ES-I3 (cell line): ENCODE data around the gene RTL10.
"Not testable (repeated sequence)": the region's sequence is repeated elsewhere in the genome, so short reads cannot be mapped to it uniquely, and the experiment has no call there.

Experiments used
- H3K36me3 ChIP-seq: 2 replicates; pipeline ENCODE4 v1.6.1; 2013; ENCODE audit warnings: mild to moderate bottlenecking, low read length, control low read depth, moderate library complexity; ENCODE audit not compliant: insufficient read depth
- H3K4me1 ChIP-seq: 2 replicates; pipeline ENCODE4 v1.6.1; 2013; ENCODE audit warnings: mild to moderate bottlenecking, control low read depth, low read length; ENCODE audit not compliant: insufficient read depth
- H3K9ac ChIP-seq: 2 replicates; pipeline ENCODE4 v1.6.1; 2013; ENCODE audit warnings: low read depth, mild to moderate bottlenecking, low read length, moderate library complexity
- H3K9me3 ChIP-seq: 2 replicates; pipeline ENCODE4 v1.6.1; 2013; ENCODE audit warnings: mild to moderate bottlenecking, low read length, moderate library complexity; ENCODE audit not compliant: control insufficient read depth, insufficient read depth

The RTL10 gene

GRCh38 chr22:19884161-19884953 lies 29.7 kb upstream of the RTL10 start:
- H3K36me3 ChIP-seq = no peaks in the 10 kb centered on the region
- H3K4me1 ChIP-seq = peaks cover 32% of the 10 kb centered on the region
- no peaks in the 10 kb centered on the region for H3K9me3 ChIP-seq
- H3K9ac ChIP-seq = no peak overlapping the region

DNA sequence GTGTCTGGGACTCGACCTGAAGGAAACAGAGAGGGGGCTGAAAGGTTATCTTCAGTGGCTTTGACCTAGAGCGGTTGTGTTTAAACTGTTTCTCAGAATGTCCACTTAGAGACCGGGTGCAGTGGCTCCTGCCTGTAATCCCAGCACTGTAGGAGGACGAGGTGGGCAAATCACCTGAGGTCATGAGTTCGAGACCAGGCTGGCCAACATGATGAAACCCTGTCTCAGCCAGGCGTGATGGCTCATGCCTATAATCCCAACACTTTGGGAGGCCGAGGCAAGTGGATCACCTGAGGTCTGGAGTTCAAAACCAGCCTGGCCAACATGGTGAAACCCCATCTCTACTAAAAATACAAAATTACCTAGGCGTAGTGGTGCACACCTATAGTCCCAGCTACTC lies 28.8 kb upstream of the RTL10 start:
- not testable (repeated sequence) for H3K9ac ChIP-seq
- H3K4me1 ChIP-seq = peaks cover 32% of the 10 kb centered on the region

GRCh38 chr22:19882446-19883381 lies 28.0 kb upstream of the RTL10 start:
- H3K9ac ChIP-seq = no peak overlapping the region
- no peaks in the 10 kb centered on the region for H3K9me3 ChIP-seq
- peaks cover 7% of the 10 kb centered on the region for H3K36me3 ChIP-seq
- H3K4me1 ChIP-seq = peaks cover 36% of the 10 kb centered on the region

More for the DNA sequence above, 28.8 kb upstream of the RTL10 start:
- not testable (repeated sequence) for H3K36me3 ChIP-seq, H3K9me3 ChIP-seq

DNA sequence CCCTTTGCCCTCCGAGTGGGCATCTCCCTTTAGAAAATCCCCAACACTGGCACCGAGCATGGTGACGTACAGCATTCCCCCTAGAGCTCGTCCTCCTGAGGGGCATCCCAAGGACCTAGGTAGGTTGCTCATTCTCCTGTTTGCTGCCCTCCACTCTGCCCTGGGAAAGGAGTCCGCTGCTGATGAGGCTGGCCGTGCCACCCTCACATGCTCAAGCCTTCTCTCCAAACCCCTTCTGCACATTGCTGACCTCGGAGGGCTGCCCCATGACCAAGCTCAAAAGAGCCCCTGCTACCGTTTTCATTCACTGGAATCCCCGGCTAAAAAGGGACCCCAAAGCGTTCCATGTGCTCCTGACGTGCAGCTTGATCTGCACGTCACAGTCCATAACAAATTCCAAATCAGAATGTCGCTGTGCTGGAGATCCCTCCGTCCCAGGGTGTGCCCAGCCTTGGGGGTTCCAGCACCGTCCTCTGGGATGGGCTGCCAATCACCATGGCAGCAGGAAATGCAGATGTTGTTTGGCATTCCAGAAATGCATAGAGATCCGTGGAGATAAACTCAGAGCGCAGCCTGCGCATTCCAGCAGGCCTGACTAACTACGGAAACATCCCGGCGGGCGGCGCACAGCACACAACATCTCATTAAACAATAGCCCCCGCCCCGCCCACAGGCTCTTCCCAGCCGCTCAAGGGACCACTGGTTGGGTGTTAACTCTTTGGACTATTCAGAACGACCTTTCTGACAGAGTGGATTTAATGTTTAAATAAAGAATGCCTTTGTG lies 26.3 kb upstream of the RTL10 start:
- peaks cover 15% of the 10 kb centered on the region for H3K36me3 ChIP-seq
- H3K4me1 ChIP-seq = peaks cover 36% of the 10 kb centered on the region
- H3K9ac ChIP-seq = peak overlapping the region; percentile 62
- no peaks in the 10 kb centered on the region for H3K9me3 ChIP-seq

- H3K36me3 ChIP-seq = peaks cover 15% of the 10 kb centered on the region
- H3K4me1 ChIP-seq = peaks cover 36% of the 10 kb centered on the region
- no peaks in the 10 kb centered on the region for H3K9me3 ChIP-seq
- peak overlapping the region; percentile 62 for H3K9ac ChIP-seq
Measured at GRCh38 chr22:19879992-19880785, 25.5 kb upstream of the RTL10 start.

- H3K4me1 ChIP-seq = peaks cover 36% of the 10 kb centered on the region
- no peaks in the 10 kb centered on the region for H3K9me3 ChIP-seq
- peak overlapping the region; percentile 62 for H3K9ac ChIP-seq
Measured at GRCh38 chr22:19879643-19879991, 24.9 kb upstream of the RTL10 start.

GRCh38 chr22:19879246-19879570 lies 24.5 kb upstream of the RTL10 start:
- 0 out of 2 replicates have a peak overlapping the region, but pooled peaks have one; percentile 8 for H3K9ac ChIP-seq
- H3K36me3 ChIP-seq = peaks cover 15% of the 10 kb centered on the region
- no peaks in the 10 kb centered on the region for H3K9me3 ChIP-seq
- H3K4me1 ChIP-seq = peaks cover 36% of the 10 kb centered on the region

More at GRCh38 chr22:19879643-19879991, 24.9 kb upstream of the RTL10 start:
- peaks cover 15% of the 10 kb centered on the region for H3K36me3 ChIP-seq

GRCh38 chr22:19878461-19879245 lies 24.0 kb upstream of the RTL10 start:
- Histone ChIP-seq H3K36me3 (peaks cover 15% of the 10 kb centered on the region), H3K4me1 (peaks cover 36% of the 10 kb centered on the region), H3K9ac (0 out of 2 replicates have a peak overlapping the region, but pooled peaks have one; percentile 8), H3K9me3 (no peaks in the 10 kb centered on the region)

GRCh38 chr22:19877626-19878339 lies 23.1 kb upstream of the RTL10 start:
- Histone ChIP-seq H3K9ac (no peak overlapping the region), H3K9me3 (no peaks in the 10 kb centered on the region), H3K36me3 (peaks cover 15% of the 10 kb centered on the region), H3K4me1 (peaks cover 33% of the 10 kb centered on the region)

DNA sequence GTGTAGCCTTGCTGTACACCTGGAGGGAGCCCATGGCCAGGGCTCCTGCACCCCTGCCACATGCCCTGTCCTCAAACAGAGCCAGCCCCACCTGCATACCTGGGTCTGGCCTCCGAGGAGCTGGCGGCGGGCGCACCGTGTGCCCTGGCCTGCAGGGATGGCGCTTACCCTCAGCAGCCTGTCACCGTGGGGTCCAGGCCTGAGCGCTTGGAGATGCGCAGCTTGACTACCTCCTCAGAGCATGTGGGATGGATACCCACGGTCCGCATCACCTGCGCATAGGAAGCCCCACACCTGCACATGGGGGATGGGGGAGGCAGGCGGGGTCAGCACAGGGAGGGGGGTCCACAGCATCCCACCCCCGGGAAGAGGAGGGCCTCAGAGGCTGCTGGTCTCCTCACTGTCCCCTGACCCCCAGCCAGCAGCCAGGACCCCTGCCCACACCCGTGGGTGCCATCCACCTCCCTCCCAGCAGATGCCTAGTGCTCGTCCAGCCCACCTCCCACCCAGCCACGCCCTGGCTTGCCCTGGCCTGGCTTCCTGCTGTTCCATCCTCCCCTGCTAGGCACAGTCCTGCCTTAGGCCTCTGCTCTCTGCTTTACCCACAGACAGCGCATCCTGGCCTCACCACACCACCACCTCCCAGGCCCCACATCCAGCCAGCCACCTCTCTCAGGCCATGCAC lies 22.4 kb upstream of the RTL10 start:
- Histone ChIP-seq H3K9ac (no peak overlapping the region), H3K36me3 (peaks cover 15% of the 10 kb centered on the region), H3K9me3 (no peaks in the 10 kb centered on the region), H3K4me1 (peaks cover 26% of the 10 kb centered on the region)

DNA sequence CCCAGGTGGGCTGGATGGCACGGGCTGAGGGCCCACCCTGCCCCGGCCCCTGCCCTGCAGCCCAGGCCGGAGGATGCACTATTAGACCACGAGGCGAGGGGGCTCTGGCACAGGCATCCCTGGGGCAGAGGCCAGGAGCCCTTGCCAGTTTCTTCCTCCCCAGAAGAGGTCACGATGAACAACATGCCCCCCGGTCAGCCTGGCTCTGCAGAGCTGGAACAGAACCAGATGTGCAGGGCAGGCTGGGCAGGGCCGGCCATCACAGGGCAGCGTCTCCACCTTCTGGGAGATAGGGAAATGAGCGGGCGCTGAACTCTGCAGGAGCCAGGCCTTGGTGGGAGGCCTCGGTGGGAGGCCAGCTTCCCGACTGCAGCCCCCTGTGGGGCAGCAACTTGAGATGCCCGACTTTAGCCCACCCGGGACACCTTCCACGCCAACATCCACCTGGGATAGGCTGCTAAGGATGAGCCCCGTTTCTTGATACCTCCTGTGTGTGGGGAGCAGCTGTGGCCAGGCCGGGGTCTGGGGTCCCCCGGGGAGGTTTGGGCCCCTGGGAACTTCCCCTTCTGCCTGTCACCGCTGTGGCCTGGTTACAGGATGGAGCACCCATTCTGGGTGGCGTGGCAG lies 21.8 kb upstream of the RTL10 start:
- Histone ChIP-seq H3K36me3 (peaks cover 15% of the 10 kb centered on the region), H3K9ac (no peak overlapping the region; the same call in 1 of the 2 replicates), H3K4me1 (peaks cover 19% of the 10 kb centered on the region; the same call in 1 of the 2 replicates)

More for the DNA sequence above, 21.8 kb upstream of the RTL10 start:
- no peaks in the 10 kb centered on the region for H3K9me3 ChIP-seq
